Trophoblast cell (in vitro differentiated cells and primary cell): Measurements from ENCODE around the gene PDE6B.

Source experiments
- DNase-seq, 2 donors: peaks; one replicate each; pipeline ENCODE4 v3.0.0-alpha.2; 2016
- H2AFZ ChIP-seq: 2 replicates; pipeline ENCODE4 v1.6.1; 2013; ENCODE audit warnings: low read length, moderate library complexity, mild to moderate bottlenecking; ENCODE audit not compliant: insufficient read depth, poor library complexity
- H2AK5ac ChIP-seq: 2 replicates; pipeline ENCODE4 v1.6.1; 2013; ENCODE audit warnings: mild to moderate bottlenecking, low read length
- H2BK120ac ChIP-seq: 2 replicates; pipeline ENCODE4 v1.6.1; 2013; ENCODE audit warnings: low read length, mild to moderate bottlenecking, moderate library complexity; ENCODE audit not compliant: insufficient read depth, poor library complexity
- H2BK12ac ChIP-seq: 2 replicates; pipeline ENCODE4 v1.6.1; 2013; ENCODE audit warnings: mild to moderate bottlenecking, low read length, moderate library complexity
- H2BK5ac ChIP-seq: 2 replicates; pipeline ENCODE4 v1.6.1; 2013; ENCODE audit warnings: low read length, low read depth, moderate library complexity, mild to moderate bottlenecking; ENCODE audit not compliant: poor library complexity
- H3K14ac ChIP-seq: 2 replicates; pipeline ENCODE4 v1.6.1; 2013; ENCODE audit warnings: mild to moderate bottlenecking, low read length
- H3K18ac ChIP-seq: 2 replicates; pipeline ENCODE4 v1.6.1; 2013; ENCODE audit warnings: mild to moderate bottlenecking, low read length
- H3K23ac ChIP-seq: 2 replicates; pipeline ENCODE4 v1.6.1; 2013; ENCODE audit warnings: low read length
- H3K27ac ChIP-seq: 2 replicates; pipeline ENCODE4 v1.5.1; 2013; ENCODE audit warnings: low read depth, mild to moderate bottlenecking, inconsistent platforms, low read length, moderate library complexity
- H3K27me3 ChIP-seq: 2 replicates; pipeline ENCODE4 v1.6.1; 2013; ENCODE audit warnings: inconsistent platforms, mild to moderate bottlenecking, low read length, moderate library complexity; ENCODE audit not compliant: insufficient read depth
- H3K36me3 ChIP-seq, 2 experiments: 1 replicate in 1 of 2; 2 replicates in 1 of 2; pipeline ENCODE4 v1.6.1; 2013; ENCODE audit warnings: low read length in 2 of 2, mild to moderate bottlenecking in 2 of 2, moderate library complexity in 1 of 2; ENCODE audit not compliant: insufficient read depth in 2 of 2, control insufficient read depth in 1 of 2
- H3K4ac ChIP-seq: 2 replicates; pipeline ENCODE4 v1.6.1; 2013; ENCODE audit warnings: low read depth, mild to moderate bottlenecking, low read length, moderate library complexity
- H3K4me1 ChIP-seq, 2 experiments: 1 replicate in 1 of 2; 2 replicates in 1 of 2; pipeline ENCODE4 v1.6.1; 2013; ENCODE audit warnings: low read length in 2 of 2, mild to moderate bottlenecking in 2 of 2, moderate library complexity in 1 of 2; ENCODE audit not compliant: insufficient read depth in 2 of 2, control insufficient read depth in 1 of 2
- H3K4me2 ChIP-seq: 2 replicates; pipeline ENCODE4 v1.6.1; 2013; ENCODE audit warnings: inconsistent platforms, mild to moderate bottlenecking, low read length, moderate library complexity
- H3K4me3 ChIP-seq: 2 replicates; pipeline ENCODE4 v1.5.1; 2013; ENCODE audit warnings: mild to moderate bottlenecking, low read depth, low read length, inconsistent platforms
- H3K79me1 ChIP-seq: one replicate; pipeline ENCODE4 v1.6.1; 2013; ENCODE audit warnings: low read length
- H3K79me2 ChIP-seq: 2 replicates; pipeline ENCODE4 v1.6.1; 2013; ENCODE audit warnings: low read length, mild to moderate bottlenecking; ENCODE audit not compliant: control insufficient read depth, insufficient read depth, poor library complexity
- H3K9ac ChIP-seq: 2 replicates; pipeline ENCODE4 v1.6.1; 2013; ENCODE audit warnings: mild to moderate bottlenecking, low read length
- H3K9me3 ChIP-seq: 2 replicates; pipeline ENCODE4 v1.6.1; 2013; ENCODE audit warnings: low read depth, mild to moderate bottlenecking, control low read depth, inconsistent platforms, low read length; ENCODE audit not compliant: insufficient read depth
- H4K12ac ChIP-seq: 2 replicates; pipeline ENCODE4 v1.6.1; 2013; ENCODE audit warnings: low read depth, mild to moderate bottlenecking, low read length, moderate library complexity
- H4K8ac ChIP-seq: 2 replicates; pipeline ENCODE4 v1.6.1; 2013; ENCODE audit warnings: low read depth, mild to moderate bottlenecking, low read length, moderate library complexity
- H4K91ac ChIP-seq: one replicate; pipeline ENCODE4 v1.6.1; 2013; ENCODE audit warnings: low read depth, mild to moderate bottlenecking, low read length, moderate library complexity
- WGBS: extraction: QIAGEN DNeasy Blood & Tissue Kit; methylation state at CpG from one replicate; pipeline ENCODE4 v1.1.7; 2013; ENCODE audit warnings: missing lambda C conversion rate; ENCODE audit not compliant: insufficient read length, insufficient coverage; ENCODE audit errors: extremely low coverage; 5-methylcytosine and 5-hydroxymethylcytosine counted together

Gene PDE6B

DNA sequence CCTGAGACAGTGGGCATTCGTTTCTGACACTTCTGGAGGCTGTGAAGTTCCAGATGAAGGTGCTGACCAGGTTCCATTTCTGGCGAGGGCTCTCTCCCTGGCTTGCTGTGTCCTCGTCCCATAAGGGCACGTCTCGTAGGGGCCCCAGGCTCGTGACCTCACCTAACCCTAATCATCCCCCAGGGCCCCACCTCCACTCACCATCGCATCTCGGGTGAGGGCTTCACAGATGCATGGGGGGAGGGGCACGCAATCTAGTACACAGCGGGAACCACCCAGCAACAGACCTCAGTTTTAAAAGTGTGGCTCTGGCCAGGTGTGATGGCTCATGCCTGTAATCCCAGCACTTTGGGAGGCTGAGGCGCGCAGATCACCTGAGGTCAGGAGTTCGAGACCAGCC is 22.1 kb downstream of the PDE6B start:
- H4K91ac ChIP-seq = no peak overlapping the region
- no peak overlapping the region for H2BK12ac ChIP-seq
- H3K9me3 ChIP-seq = no peaks in the 10 kb centered on the region
- H3K79me1 ChIP-seq = no peaks in the 10 kb centered on the region
- H3K4me1 ChIP-seq = peaks cover 0 to 3% of the 10 kb centered on the region in 2 experiments
- no peaks in the 10 kb centered on the region for H3K27me3 ChIP-seq
- no peak overlapping the region for H3K4me2 ChIP-seq
- H3K18ac ChIP-seq = no peak overlapping the region
- H3K79me2 ChIP-seq = no peaks in the 10 kb centered on the region
- no peak overlapping the region for H3K9ac ChIP-seq
- H2BK120ac ChIP-seq = no peak overlapping the region
- H3K23ac ChIP-seq = no peak overlapping the region
- no peak overlapping the region for H4K8ac ChIP-seq
- no peak overlapping the region for H4K12ac ChIP-seq
- no peak overlapping the region for H2AK5ac ChIP-seq
- DNase-seq = no peak
- no peak overlapping the region for H2BK5ac ChIP-seq
- no peak overlapping the region for H2AFZ ChIP-seq
- H3K4me3 ChIP-seq = no peak overlapping the region
- WGBS = no CpG with 5 or more reads among the region's 13 CpGs
- no peak overlapping the region for H3K4ac ChIP-seq
- H3K36me3 ChIP-seq = no peaks in the 10 kb centered on the region
- H3K27ac ChIP-seq = no peak overlapping the region
- no peak overlapping the region for H3K14ac ChIP-seq

DNA sequence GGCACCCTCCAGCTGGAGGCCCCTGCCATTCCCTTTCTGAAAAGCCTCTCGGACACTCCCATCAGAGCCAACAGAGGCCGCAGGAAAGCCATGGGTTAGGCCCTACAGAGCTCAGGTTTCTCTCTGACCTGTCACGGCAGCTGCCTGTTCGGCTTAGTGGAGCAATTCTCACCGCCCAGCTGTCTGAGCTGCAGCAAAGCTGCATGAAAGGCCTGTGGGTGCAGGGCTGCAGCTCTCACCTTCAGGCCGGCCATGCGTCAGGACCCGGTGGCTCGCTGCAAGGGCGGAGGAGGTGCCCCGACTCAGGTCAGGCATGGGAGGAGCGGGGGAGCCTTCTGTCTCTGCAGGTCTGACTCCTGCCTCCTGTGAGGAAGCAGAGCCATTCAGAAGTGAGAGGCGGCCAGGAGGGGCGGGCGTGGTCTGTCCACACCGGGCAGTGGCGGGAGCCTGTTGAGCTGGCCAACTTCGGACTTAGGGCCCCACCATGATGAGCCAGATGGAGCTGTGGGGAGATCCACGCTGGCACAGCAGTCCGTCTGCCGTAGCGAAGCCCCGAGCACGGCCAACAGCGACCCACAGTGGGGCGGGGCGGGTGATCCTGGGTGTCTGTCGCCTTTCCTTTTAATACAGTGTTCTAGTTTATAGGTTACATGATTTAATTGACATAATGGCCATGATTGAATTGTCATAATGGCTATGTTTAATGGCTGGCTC is 23.4 kb downstream of the PDE6B start:
- H3K79me1 ChIP-seq = no peaks in the 10 kb centered on the region
- H3K14ac ChIP-seq = no peak overlapping the region
- no peaks in the 10 kb centered on the region for H3K36me3 ChIP-seq
- H3K23ac ChIP-seq = no peak overlapping the region
- no peaks in the 10 kb centered on the region for H3K79me2 ChIP-seq
- DNase-seq = no peak
- no peak overlapping the region for H2BK5ac ChIP-seq
- H3K9me3 ChIP-seq = no peaks in the 10 kb centered on the region
- no peak overlapping the region for H4K91ac ChIP-seq
- no peak overlapping the region for H4K8ac ChIP-seq
- no peak overlapping the region for H3K9ac ChIP-seq
- H3K4me1 ChIP-seq = peaks cover 0 to 3% of the 10 kb centered on the region in 2 experiments
- no peak overlapping the region for H3K27ac ChIP-seq
- no peak overlapping the region for H2BK120ac ChIP-seq
- no peaks in the 10 kb centered on the region for H3K27me3 ChIP-seq
- no peak overlapping the region for H2BK12ac ChIP-seq
- H3K4ac ChIP-seq = no peak overlapping the region
- no peak overlapping the region for H2AK5ac ChIP-seq
- H4K12ac ChIP-seq = no peak overlapping the region
- no peak overlapping the region for H3K4me2 ChIP-seq
- no peak overlapping the region for H3K18ac ChIP-seq
- H3K4me3 ChIP-seq = no peak overlapping the region
- no CpG with 5 or more reads among the region's 28 CpGs for WGBS
- no peak overlapping the region for H2AFZ ChIP-seq

DNA sequence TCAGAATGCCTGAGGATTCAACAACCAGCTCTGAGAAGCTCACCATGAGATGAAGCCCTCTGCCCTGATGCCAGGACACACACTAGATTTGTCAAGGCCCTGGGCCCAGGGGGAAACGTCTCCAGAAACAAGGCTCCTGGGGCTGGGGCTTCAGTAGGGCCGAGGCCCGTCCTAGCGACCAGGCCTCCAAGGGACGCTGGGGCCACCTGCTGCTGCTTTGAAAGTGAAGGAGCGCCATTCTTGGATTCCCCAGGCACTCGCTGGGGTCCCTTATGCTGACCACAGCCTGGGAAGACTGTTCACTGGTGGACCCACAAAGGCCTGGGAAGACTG is 23.9 kb downstream of the PDE6B start:
- H3K4ac ChIP-seq = no peak overlapping the region
- no peak overlapping the region for H2BK12ac ChIP-seq
- H2AK5ac ChIP-seq = no peak overlapping the region
- peaks cover 0 to 3% of the 10 kb centered on the region in 2 experiments for H3K4me1 ChIP-seq
- no peak overlapping the region for H2BK5ac ChIP-seq
- no peaks in the 10 kb centered on the region for H3K27me3 ChIP-seq
- no peak overlapping the region for H2AFZ ChIP-seq
- no peaks in the 10 kb centered on the region for H3K79me2 ChIP-seq
- no peak overlapping the region for H3K4me2 ChIP-seq
- H2BK120ac ChIP-seq = no peak overlapping the region
- H3K27ac ChIP-seq = no peak overlapping the region
- H3K14ac ChIP-seq = no peak overlapping the region
- no CpG with 5 or more reads among the region's 7 CpGs for WGBS
- H3K36me3 ChIP-seq = no peaks in the 10 kb centered on the region
- no peak overlapping the region for H4K8ac ChIP-seq
- H3K23ac ChIP-seq = no peak overlapping the region
- H3K18ac ChIP-seq = no peak overlapping the region
- DNase-seq = no peak
- no peak overlapping the region for H3K4me3 ChIP-seq
- H4K91ac ChIP-seq = no peak overlapping the region
- no peaks in the 10 kb centered on the region for H3K79me1 ChIP-seq
- H3K9me3 ChIP-seq = no peaks in the 10 kb centered on the region
- H4K12ac ChIP-seq = no peak overlapping the region
- no peak overlapping the region for H3K9ac ChIP-seq

DNA sequence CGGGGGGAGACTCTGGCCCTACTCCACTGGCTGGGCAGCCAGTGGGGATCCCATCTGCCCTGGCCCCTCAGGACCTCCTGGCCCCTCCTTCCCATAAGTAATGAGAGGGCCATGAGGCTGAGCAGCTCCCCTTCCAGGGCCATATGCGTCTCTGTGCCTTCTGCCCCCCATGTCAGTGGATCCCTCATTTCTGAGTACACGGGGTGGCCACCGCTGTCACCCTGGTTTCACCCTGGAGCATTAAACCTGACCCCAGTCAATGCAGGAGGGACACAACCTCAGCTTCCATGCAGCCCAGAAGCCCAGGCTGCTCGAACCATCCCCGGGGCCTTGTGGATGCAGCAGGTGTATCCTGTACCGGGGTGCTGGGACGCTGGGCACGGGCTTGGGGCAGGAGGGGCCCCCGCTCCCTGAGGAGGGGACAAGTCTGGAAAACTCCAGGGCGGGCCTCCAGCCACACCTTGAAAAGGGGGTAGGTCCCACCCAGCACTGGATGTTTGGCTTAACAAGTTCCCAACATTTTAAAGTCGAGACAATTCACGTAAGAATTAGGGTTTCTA is 24.5 kb downstream of the PDE6B start:
- no peak overlapping the region for H3K14ac ChIP-seq
- no peak for DNase-seq
- H4K8ac ChIP-seq = no peak overlapping the region
- no CpG with 5 or more reads among the region's 13 CpGs for WGBS
- no peaks in the 10 kb centered on the region for H3K79me1 ChIP-seq
- no peaks in the 10 kb centered on the region for H3K27me3 ChIP-seq
- H2BK12ac ChIP-seq = no peak overlapping the region
- no peak overlapping the region for H3K18ac ChIP-seq
- H3K27ac ChIP-seq = no peak overlapping the region
- H2BK120ac ChIP-seq = no peak overlapping the region
- no peak overlapping the region for H3K4me2 ChIP-seq
- H4K12ac ChIP-seq = no peak overlapping the region
- H3K4me1 ChIP-seq = peaks cover 0 to 3% of the 10 kb centered on the region in 2 experiments
- no peak overlapping the region for H4K91ac ChIP-seq
- no peak overlapping the region for H3K4ac ChIP-seq
- no peaks in the 10 kb centered on the region for H3K9me3 ChIP-seq
- no peak overlapping the region for H3K9ac ChIP-seq
- H3K79me2 ChIP-seq = no peaks in the 10 kb centered on the region
- H3K4me3 ChIP-seq = no peak overlapping the region
- H2AFZ ChIP-seq = no peak overlapping the region
- no peak overlapping the region for H2AK5ac ChIP-seq
- H2BK5ac ChIP-seq = no peak overlapping the region
- no peak overlapping the region for H3K23ac ChIP-seq
- no peaks in the 10 kb centered on the region for H3K36me3 ChIP-seq
